GM19438 (cell line): ENCODE measurements around the gene COL18A1.
"Not testable (repeated sequence)": the region's sequence is repeated elsewhere in the genome, so short reads cannot be mapped to it uniquely, and the experiment has no call there.

Experiments
- ATAC-seq: cut with Tn5 transposase; IDR thresholded peaks from one replicate; pipeline ENCODE4 v1.9.1; 2021; ENCODE audit warnings: low read depth; ENCODE audit not compliant: unreplicated experiment

The COL18A1 gene

DNA sequence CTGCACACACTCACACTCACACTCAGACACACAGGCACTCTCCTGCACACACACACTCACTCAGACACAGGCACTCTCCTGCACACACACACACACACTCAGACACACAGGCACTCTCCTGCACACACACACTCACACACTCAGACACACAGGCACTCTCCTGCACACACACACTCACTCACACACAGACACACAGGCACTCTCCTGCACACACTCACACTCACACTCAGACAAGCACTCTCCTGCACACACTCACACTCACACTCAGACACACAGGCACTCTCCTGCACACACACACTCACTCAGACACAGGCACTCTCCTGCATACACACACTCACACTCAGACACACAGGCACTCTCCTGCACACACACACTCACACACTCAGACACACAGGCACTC, 32.9 kb downstream of the COL18A1 start:
- ATAC-seq = not testable (repeated sequence)

DNA sequence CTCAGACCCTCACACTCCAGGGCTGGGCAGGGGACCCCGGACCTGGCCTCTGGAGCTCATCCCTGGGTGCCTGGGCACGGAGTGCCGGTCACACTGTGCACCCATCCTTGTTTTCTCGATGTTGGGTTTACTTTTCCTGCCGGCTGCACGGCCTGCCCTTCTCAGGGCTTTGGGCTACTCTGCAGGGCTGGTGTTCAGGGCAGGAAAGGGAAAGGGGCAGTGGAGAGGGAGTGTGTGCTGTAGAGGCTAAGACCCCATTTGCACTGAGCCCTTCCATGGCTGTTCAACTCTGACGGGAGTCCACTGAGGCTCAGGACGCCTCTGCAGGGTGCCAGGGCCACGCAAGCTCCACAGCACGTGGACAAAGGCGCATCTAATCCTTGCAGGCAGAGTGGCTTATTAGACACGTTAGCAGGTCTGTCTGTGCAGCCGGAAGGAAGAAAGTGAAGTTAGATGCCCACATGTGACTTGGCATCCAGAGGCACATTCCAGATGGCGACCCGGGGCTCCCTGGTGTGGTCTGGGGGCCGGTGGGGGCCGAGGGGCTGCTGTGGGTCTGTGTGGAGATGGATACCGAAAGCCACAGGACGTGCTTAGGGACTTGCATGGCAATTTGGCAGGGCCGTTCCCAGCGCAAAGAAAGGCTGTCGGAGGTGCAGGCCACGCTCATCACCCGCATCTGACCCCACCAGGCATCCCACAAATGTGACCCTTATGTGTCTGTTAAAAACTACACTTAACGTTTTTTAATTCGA, 33.6 kb downstream of the COL18A1 start:
- no peak for ATAC-seq

DNA sequence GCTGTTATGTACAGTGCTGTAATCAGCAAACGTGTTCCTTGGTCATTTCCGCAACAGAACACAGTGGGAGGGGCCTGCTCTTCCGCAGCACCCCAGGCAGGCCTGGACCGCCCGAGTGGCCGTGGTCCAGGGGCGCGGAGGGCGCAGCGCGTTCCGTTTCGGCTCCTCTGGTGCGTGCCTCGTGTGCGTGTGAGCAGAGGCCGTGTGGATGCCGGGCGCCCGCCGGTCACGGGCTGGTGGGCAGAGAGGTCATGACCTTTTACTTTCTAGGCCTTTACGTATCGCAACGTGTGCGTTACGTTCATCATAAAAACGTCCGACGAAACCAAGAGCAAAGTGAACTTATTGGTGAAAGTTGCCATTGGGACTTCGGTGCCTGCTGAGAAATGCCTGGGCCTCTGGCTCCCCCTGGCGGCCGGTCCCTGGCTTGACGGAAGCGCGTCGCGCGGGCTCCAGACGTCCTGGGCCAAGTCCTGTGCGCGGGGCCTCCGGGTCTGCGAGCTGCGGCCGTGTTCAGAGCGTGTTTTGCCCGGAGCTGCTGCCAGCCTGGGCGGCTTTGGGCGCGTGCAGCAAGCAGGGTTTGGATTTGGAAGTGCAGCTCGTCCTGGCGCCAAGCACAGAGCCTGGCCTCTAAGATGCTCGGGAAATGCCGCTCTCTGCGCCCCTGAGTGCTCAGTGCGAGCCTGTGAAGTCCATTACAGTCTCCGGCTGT, 34.4 kb downstream of the COL18A1 start:
- no peak for ATAC-seq

DNA sequence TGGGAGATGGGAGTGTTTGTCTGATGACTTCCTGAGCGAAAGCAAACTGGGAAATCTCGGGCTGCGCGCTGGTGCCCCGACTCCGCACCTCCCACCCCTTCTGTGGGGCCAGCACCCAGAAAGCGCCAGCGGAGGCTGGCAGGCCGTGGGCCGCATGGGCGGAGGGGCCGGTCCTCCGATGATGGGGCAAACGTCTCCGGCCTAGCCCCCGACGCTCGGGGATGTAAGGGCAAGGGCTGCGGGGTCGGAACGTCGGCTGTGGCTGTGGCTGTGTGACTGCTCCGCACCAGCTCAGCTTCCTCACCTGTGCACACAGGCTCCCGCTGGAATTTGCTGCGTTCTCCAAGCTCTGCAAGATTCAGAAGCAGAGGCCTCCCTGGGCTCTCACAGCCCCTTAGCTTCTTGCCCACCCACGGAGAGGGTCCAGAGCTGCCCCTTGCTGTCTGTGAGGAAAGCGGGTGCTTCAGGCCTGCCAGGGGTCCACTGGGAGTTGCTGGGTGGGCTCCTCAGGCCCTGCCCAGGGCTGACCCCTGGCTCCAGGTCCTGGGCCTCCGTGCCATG, 35.0 kb downstream of the COL18A1 start:
- no peak for ATAC-seq

DNA sequence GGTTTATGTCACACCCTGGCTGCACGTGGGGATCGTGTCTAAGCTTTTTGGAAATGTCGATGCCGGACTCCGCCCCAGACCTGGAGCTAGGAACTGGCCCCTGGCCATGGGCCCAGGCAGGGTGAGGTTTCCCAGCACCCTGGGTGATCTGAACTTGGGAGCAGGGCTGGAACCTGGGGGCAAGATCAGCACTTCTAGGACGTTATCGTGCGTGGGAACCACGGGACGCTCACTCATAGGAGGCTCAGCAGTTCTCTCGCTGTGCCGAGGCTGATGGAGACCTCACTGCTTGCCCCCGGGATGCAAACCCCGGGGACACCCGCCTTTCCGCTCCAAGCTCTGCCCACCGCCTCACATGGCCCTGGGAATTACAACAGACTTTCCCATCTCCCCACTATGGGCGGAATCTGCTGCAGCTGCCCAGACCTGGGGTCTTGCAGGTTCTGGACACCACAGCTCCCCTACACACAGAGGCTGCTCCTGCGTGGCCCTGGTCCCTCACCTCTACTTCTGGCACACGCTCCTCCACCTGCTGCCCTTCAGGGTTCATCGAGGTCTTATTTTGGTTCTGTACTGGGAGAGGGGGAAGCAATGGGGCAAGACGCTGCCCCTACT, 35.9 kb downstream of the COL18A1 start:
- no peak for ATAC-seq

DNA sequence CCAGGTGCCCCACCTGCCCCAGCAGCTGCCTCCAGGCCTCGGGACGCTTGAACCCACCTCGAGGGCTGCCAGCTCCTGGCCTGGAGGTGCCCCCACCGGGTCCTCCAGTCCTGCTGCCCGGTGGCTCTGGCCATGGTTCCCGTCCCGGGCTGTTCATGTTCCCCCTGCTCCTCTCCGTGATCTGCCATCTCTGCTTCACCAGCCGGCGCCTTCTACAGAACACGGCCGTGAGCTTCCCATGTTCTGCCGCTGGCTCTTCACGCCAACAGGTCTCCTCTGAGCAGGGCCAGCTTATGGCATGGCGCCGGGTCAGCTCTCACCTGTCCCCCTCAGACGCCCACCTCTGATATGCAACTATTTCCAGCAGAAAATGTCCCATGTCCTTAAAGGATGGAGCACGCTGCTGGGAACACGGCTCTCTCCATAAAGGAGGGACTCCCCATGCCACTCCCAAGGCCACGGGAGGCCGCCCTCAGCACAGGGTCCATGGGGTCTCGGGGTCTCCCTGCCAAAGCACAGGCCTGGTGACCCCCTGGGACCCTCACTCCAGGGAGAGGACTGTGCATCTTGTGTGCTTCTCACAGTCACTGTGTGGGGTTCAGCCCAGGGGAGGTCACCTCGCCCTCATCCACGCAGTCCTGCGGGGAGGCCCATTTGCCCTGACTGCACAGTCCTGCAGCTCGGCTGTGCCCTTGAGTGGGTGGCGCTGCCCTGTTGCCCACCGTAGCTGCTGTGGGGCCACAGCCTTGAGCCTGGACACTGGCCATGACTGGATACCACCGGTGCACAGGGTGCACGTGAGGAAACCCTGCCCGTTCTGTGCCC, 36.7 kb downstream of the COL18A1 start:
- no peak for ATAC-seq

DNA sequence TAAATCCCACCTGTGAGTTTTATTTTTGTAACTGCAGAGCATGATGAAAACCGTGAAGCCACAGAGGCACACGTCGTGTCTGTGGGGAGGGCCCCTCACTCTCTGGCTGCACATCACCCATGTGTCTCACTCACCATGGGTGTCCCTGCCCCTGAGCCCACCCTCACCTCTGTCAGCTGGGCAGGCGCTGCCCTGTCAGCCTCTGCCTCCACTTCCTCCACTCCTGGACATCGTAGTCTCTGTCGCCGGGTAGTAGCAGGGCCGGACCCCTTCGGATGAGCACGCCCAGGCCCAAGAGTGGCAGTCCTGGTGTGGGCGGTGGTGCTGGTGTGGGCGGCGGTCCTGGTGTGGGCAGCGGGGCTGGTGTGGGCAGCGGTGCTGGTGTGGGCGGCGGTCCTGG, 37.3 kb downstream of the COL18A1 start:
- ATAC-seq = no peak

DNA sequence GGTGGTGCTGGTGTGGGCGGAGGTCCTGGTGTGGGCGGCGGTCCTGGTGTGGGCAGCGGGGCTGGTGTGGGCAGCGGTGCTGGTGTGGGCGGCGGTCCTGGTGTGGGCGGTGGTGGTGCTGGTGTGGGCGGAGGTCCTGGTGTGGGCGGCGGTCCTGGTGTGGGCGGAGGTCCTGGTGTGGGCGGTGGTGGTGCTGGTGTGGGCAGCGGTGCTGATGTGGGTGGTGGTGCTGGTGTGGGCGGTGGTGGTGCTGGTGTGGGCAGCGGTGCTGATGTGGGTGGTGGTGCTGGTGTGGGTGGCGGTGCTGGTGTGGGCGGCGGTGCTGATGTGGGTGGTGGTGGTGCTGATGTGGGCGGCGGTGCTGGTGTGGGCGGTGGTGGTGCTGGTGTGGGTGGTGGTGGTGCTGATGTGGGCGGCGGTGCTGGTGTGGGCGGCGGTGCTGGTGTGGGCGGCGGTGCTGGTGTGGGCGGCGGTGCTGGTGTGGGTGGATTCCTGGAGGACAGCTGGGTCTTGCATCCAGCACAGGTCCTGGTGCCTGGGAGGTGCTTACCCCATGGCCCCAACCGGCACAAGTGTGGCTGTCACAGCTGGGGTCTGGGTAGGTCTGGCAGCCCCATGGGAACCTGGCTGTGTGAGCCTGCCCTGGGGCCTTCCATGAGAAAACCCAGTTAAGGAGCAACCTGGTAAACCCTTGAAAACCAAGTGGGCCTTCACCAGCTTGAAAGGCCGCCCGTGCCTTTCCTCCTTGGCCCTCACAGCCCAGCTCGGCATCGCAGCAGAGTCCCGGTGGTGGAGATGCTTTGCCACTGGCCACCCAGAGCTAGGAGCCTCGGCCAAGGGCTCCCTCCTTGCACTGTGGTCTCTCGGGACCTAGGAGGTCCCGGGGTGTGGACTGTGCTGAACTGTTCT, 38.0 kb downstream of the COL18A1 start:
- not testable (repeated sequence) for ATAC-seq

DNA sequence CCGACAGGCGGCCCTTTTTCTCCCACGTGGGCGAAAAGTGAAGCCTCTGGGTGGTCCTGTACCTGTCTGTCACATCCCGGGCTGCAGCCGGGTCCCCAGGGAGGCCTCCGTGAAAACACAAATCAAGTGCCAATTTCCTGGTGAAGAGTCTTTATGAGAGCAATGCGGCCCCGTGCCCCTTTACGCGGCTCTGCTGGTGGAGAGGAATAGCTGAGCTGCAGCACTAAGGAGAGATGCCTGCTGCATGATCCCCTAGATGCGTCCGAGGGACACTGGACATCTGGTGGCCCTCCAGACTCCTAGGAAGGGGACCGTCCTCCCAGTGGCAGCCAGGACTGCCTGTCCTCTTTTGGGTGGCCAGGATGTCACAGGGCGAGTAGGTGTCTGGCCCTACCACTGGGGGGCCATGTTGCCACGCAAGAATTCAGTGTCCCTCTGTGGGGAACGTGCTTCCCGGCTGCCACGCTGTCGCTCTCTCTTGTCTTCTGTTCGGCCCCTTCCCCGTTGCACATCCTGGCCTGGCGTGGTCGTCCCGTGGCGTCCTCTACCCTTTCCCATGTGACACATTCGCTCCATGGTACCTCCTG, 38.7 kb downstream of the COL18A1 start:
- ATAC-seq = no peak

DNA sequence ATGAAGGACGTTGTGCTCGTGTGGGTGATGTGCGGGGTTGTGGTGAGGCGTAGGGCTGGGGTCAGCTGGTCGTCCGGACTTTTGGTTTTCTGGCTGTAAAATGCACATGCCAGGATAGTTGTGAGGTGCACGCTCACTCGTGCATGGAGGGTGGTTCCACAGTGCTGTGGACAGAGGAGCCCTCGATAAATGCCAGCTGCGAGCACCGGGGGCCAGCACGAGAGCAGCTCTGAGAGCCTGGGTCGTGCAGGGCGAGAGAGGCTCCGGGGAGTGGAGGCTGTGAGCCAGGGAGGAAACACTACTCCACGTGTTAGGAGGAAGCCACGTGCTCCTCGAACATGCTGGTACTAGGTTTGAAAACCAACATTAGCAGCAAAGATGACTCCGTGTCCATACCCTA, 39.4 kb downstream of the COL18A1 start:
- no peak for ATAC-seq

DNA sequence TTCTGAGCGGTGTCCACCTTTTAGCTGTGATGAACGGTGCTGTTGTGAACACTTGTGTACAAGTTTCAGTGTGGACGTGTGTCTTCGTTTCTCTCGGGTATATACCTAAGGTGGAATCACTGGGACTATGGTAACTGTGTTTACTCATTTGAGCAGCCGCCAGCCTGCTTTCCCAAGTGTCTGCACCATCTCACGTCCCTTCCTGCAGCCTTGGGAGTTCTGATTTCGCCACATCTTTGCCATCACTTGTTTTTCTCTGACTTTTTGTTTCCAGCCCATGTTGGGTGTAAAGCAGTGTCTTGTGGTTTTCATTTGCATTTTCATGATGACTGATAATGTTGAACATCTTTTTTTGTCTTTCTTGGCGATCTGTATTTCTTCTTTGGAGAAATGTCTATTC, 40.4 kb downstream of the COL18A1 start:
- no peak for ATAC-seq

DNA sequence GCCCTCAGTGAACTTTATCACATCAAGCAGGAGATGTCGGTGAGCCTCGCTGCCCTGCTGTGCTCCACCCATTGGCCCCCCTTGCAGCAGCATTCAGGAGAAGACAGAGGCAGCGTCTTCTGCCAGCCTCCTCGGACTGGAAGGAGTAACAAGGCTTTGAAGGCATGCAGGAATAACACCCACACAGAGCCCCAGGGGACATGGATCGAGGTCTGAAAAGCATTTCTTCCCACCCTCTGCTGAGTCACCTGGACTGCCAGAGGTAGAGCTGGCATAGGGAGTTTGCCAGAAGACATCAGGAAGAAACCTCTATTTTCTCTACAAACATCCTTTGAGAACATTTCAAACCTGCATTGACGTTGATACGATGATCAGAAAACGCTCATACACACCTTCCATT, 42.9 kb downstream of the COL18A1 start:
- ATAC-seq = no peak

DNA sequence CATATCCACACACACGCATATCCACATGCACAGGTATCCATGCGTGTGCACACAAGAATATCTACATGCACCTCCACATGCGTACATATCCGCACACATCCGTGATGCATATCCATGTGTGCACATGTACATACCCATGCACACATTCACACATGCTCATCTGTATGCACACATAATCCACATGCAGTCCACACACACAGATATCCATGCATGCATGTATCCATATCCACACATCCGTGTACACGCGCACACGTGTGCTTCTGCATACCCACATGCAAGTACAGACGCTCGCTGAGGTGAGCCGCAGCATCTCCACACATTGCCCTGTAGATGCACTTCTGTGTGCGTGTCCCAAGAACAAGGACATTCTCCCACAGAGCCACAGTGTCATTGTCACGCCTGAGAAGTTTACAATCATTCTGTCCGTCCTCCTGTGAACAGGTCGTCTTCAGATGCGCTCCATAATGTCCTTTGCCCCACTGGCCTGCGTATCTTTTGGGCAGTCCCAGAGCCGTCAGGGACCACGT, 43.4 kb downstream of the COL18A1 start:
- no peak for ATAC-seq

DNA sequence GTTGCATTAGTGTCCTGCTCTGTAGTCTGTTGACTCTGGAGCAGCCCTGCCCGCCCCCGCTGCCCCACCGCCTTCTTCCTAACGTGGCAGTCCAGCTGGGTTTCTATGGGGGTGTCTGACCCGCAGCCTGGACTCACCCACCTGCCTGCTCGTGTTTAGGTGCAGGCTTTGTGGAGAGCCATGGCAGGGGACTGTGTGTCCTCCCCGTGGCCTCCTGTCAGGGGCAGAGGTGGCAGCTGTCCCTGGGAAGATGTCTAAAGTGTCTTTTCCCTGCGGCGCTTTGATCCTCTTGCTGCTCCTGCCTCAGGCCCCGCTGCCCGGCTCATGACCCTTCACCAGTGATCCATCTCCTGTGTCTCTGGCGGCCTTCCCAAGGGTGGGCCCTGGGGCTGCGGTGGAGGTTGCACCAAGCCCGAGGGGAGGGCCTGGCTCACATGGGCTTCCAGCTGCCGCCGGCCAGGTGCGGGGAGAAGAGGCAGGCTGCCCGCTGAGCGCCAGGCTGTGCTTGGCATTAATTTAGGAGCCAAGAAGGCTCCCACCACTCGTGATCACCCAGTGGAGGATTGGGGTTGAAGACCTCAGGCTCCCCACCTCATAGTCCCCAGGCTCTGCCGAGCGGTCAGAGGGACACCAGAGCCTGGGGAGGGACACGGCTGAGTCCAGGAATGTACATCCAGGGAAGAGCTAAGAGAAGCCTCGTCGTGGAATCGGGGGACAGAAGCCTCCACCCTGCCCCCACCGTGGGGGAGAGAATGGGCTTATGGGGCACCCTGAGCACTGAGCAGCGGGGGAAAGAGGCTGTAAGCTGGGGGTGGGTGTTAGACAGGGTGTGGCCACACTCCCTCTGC, 44.1 kb downstream of the COL18A1 start:
- no peak for ATAC-seq

DNA sequence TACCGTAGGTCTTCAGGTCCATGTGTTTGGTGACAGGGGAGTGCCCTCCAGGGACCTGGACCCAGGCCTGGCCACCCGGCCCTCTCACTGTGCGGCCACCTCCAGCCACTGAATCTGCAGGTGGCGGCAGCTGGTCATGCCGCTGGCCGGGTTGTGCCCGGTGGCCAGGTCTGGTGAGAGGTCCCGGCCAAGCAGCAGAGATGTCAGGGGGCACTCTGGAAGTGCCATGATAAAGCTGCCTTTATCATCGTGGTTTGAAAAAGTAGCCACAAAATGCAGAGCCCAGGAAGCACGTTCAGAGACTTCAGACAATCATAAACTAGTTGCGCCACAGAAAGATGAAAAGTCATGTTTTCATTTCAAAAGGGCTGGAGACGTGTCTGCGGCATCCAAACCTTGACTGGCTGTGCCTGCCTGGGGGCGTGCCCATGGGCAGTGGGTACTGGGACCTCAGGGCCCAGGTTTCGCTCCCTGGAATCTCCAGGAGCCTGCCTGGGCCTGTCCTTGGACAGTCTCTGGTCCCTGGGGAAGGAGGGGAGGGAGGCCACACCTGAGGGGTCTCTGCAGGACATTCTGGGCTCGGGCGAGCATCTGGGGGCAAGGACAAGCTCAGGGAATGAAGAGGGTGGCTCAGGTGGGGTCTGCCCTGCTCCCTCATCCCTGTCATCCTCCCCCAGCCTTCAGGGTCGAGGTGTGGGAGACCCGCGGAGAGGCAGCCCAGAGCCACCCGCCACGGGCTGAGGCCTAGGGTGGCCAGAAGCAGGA, 44.9 kb downstream of the COL18A1 start:
- ATAC-seq = no peak

DNA sequence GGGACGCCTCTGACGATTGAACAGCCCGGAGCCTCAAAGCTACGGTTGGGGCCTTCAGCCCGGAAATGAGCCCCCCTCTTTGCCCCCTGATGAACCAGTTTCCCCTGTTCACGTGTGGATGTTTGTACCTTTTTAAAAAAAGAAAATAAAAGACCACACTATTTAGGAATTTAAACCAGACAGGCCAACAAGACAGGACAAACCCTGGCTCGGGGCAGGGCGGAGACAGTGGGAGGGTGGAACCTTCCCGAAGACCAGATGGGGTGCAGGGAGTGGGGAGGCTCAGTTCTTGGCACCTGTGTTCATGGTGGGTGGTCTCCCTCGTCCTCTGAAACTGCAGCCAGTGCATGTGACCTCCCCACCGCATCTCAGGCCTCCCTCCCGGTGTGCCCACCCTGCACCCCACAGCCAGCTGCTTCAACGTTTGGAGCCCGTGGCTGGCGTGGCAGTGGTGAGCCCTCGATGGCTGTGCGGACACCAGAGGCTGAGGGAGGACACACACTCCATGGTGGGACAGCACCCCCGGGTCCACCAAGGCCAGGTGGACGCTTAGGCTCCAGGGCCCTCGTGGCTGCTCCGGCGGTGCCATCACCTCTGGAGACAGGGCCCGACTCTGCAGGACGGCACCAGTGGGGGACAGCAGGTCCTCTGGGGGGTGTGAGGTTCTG, 45.6 kb downstream of the COL18A1 start:
- no peak for ATAC-seq
